Esophagus squamous epithelium (tissue), 5 donors: ENCODE measurements around the gene CFAP299. TPM values are rescaled to one million over a fixed set of nuclear protein-coding genes. Genes with fewer than 3 reads are reported as not detected.

ENCODE experiments used
- DNase-seq: peaks from one replicate; lab custom pipeline; 2025; lab: John Stamatoyannopoulos, UW
- H3K27ac ChIP-seq, 4 donors: fragments of 200-600 bp; sonication (generic); one replicate each; pipeline ENCODE4 v1.5.1; 2016 to 2019; ENCODE audit warnings: mild to moderate bottlenecking in 1 of 4
- H3K27me3 ChIP-seq, 4 donors: fragments of 200-600 bp; sonication (generic); 1 replicate in 3 of 4; 2 replicates in 1 of 4; pipeline versions ENCODE4 v1.5.1 to v1.6.0; 2017 to 2021; ENCODE audit warnings: antibody characterized with exemption in 1 of 4
- H3K36me3 ChIP-seq, 3 donors: fragments of 200-600 bp; sonication (generic); one replicate each; pipeline ENCODE4 v1.5.1; 2016 to 2019
- H3K4me1 ChIP-seq, 3 donors: fragments of 200-600 bp; sonication (generic); one replicate each; pipeline ENCODE4 v1.5.1; 2017 to 2019
- H3K4me3 ChIP-seq, 4 donors: fragments of 200-600 bp; sonication (generic); 1 replicate in 3 of 4; 2 replicates in 1 of 4; pipeline ENCODE4 v1.5.1; 2016 to 2019; ENCODE audit warnings: mild to moderate bottlenecking in 2 of 4, moderate library complexity in 1 of 4
- H3K9me3 ChIP-seq, 3 donors: fragments of 200-600 bp; sonication (generic); one replicate each; pipeline ENCODE4 v1.5.1; 2016 to 2019
- POLR2A ChIP-seq, 4 donors: fragments of 450-650 bp; IDR thresholded peaks; one replicate each; pipeline ENCODE4 v1.6.1; 2017; ENCODE audit warnings: antibody characterized with exemption in 4 of 4, mild to moderate bottlenecking in 4 of 4, moderate library complexity in 3 of 4
- WGBS, 2 donors: methylation state at CpG; one replicate each; pipeline ENCODE4 v1.1.5; 2018; 5-methylcytosine and 5-hydroxymethylcytosine counted together
- intact Hi-C: fragments of 100-400 bp; cut with DNase I; formaldehyde crosslinking; loops from one replicate; pipeline ENCODE4 v1.15.0; 2022
- total RNA-seq, 4 donors: library from RNA; depleted of rRNA; stranded (reverse); fragments of >200 nt; gene quantifications; one replicate each; pipeline ENCODE4 v1.1.0, GENCODE V29; 2016
- TF ChIP-seq, protein P1 (sequence below), 6 experiments: fragments of 450-650 bp in 4 of 6; fragments of 200-600 bp in 2 of 6; sonication (generic) in 2 of 6; IDR thresholded peaks; one replicate each; pipeline ENCODE4 v1.5.1; 2016 to 2019; ENCODE audit warnings: antibody characterized with exemption in 6 of 6, mild to moderate bottlenecking in 4 of 6, moderate library complexity in 4 of 6
- donor health status: DM: yes; HTN: yes; CAD: no.

Gene CFAP299
- total RNA-seq, 4 donors from 2014 or later = not detected

DNA sequence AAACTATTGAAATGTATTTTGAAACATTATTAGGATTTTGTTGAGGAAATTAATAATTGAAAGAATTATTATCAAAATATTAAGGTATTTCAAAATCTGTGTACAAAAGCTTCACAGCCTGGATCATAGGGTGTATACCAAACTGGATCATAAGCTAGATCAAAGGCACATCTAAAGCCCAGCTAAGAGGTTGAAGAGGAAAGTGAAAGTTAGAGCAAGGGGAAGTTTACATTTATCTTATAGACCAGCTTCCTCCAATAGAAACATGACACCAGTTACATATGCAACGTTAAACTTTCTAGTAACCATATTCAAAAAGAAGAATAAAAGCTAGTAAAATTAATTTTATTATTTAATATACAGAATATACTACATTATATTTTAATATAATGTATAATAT is 467.8 kb downstream of the CFAP299 start:
- no peak for TF ChIP-seq POLR2A (IDR thresholded peaks at IDR 0.05)
- TF ChIP-seq, protein P1, sequence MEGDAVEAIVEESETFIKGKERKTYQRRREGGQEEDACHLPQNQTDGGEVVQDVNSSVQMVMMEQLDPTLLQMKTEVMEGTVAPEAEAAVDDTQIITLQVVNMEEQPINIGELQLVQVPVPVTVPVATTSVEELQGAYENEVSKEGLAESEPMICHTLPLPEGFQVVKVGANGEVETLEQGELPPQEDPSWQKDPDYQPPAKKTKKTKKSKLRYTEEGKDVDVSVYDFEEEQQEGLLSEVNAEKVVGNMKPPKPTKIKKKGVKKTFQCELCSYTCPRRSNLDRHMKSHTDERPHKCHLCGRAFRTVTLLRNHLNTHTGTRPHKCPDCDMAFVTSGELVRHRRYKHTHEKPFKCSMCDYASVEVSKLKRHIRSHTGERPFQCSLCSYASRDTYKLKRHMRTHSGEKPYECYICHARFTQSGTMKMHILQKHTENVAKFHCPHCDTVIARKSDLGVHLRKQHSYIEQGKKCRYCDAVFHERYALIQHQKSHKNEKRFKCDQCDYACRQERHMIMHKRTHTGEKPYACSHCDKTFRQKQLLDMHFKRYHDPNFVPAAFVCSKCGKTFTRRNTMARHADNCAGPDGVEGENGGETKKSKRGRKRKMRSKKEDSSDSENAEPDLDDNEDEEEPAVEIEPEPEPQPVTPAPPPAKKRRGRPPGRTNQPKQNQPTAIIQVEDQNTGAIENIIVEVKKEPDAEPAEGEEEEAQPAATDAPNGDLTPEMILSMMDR (IDR thresholded peaks at IDR 0.05) = no peak
- no peak overlapping the region for H3K27ac ChIP-seq
- DNase-seq = no peak
- no peak overlapping the region for H3K4me3 ChIP-seq
- peaks cover 0 to under 1% (median 0%) of the 10 kb centered on the region in 3 donors for H3K9me3 ChIP-seq
- no peaks in the 10 kb centered on the region for H3K36me3 ChIP-seq
- intact Hi-C loops = no loop called here
- no peaks in the 10 kb centered on the region for H3K4me1 ChIP-seq
- 57 to 74% methylated on average over 1 of the region's 1 CpG for WGBS, 2 donors
- H3K27me3 ChIP-seq = no peaks in the 10 kb centered on the region

DNA sequence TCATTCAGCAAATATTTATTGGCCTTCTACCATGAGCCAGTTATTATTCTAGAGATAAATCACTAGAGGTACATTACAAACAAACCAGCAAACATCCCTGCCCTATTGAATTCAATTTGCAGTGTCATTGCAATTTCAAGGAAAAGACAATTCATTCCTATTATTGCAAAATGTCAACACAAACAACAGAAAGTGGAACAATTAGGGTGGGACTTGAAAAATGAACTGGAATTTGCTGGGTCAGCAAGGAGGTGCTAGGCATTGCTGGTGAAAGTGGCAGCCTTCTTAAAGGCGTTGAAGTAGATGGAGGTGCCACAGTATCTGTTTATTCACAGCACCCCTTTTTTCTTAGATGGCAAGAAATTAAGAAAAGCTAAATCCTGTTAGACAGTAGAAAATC is 470.9 kb downstream of the CFAP299 start:
- 68 to 77% methylated on average over 1 of the region's 1 CpG for WGBS, 2 donors
- no peaks in the 10 kb centered on the region for H3K4me1 ChIP-seq
- H3K9me3 ChIP-seq = no peaks in the 10 kb centered on the region
- no peak overlapping the region for H3K27ac ChIP-seq
- no peak for DNase-seq
- no peak overlapping the region for H3K4me3 ChIP-seq
- no peaks in the 10 kb centered on the region for H3K27me3 ChIP-seq
- intact Hi-C loops = no loop called here
- TF ChIP-seq, protein P1 (IDR thresholded peaks at IDR 0.05) = no peak
- TF ChIP-seq POLR2A (IDR thresholded peaks at IDR 0.05) = no peak
- no peaks in the 10 kb centered on the region for H3K36me3 ChIP-seq

DNA sequence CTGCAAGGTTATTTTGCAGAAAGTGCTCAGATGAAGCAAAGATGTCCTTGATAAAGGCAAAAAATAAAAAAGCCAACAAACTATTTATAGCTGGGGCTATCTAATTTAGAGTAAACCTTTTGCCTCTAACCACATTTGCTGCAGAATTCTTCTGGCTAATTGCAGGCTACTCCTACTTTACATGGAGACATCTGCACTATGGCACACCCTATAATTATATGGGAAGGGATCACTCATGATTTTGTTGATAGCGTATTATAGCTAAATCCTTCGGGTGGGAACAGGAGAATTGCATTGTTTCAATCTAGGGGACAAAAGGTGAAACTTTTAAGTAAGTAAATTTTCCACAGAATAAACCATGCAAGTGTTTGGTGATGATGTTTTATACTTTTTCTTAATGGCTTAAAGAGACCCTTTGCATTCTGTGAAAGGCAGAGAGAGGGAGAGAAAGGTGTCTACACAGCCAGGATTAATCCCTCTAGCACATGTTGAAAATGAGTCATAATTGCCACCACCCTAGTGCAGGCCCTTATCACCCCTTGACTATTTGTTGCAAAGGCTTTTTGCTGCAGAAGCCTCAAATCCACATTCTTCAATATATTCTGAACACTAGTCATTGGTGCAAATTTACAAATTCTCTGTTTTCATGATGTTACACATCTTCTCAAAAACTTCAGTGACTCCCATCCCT is 473.7 kb downstream of the CFAP299 start:
- H3K27me3 ChIP-seq = no peaks in the 10 kb centered on the region
- no peaks in the 10 kb centered on the region for H3K9me3 ChIP-seq
- TF ChIP-seq, protein P1 (IDR thresholded peaks at IDR 0.05) = no peak
- no peak for TF ChIP-seq POLR2A (IDR thresholded peaks at IDR 0.05)
- WGBS, 2 donors = 76 to 88% methylated on average over 2 of the region's 2 CpGs
- H3K27ac ChIP-seq = no peak overlapping the region
- no peaks in the 10 kb centered on the region for H3K4me1 ChIP-seq
- H3K36me3 ChIP-seq = no peaks in the 10 kb centered on the region
- intact Hi-C loops = no loop called here
- no peak overlapping the region for H3K4me3 ChIP-seq
- no peak for DNase-seq

DNA sequence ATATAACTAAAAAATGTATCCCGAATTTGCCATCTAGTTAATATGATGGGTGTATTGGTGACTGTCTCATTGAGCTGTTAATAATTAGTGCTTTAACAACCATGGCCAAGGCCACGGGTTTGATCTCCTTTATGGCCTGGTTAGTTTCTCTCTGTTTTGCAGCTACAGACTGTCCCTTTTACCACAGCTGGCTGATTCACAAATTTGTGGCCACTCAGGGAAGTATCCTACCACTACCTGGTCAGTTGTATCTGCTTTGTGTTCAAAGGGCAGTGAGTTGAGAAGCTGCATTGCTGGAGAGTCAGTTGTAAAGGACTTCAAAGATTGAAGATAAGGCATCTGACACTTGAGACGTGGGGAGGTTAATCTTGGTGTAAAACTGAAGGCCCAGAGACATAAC is 475.9 kb downstream of the CFAP299 start:
- Histone ChIP-seq H3K4me1 (no peaks in the 10 kb centered on the region), H3K4me3 (no peak overlapping the region), H3K27me3 (no peaks in the 10 kb centered on the region), H3K9me3 (no peaks in the 10 kb centered on the region), H3K36me3 (no peaks in the 10 kb centered on the region), H3K27ac (no peak overlapping the region)
- 62 to 74% methylated on average over 3 of the region's 3 CpGs for WGBS, 2 donors
- TF ChIP-seq POLR2A (IDR thresholded peaks at IDR 0.05) = no peak
- TF ChIP-seq, protein P1 (IDR thresholded peaks at IDR 0.05) = no peak
- intact Hi-C loops = no loop called here
- DNase-seq = no peak

DNA sequence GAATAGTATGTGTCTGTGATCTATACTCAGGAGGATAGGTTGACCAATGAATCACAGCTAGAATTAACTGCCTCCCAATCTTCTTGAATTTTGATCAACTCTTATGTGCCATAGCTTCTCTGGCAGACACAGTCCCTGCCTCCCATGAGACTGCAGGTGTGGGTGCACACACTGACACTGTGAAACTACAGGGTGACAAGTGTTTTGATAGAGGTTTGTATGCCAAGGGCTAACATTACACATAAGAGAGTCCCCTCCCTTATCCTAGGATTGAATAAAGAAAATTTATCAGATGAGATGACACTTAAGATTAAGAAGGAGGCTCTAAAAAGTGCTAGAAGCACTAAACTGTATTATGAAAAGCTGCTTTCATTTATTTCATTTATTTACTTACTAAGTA is 476.6 kb downstream of the CFAP299 start:
- H3K4me3 ChIP-seq = no peak overlapping the region
- no peak for DNase-seq
- no peaks in the 10 kb centered on the region for H3K36me3 ChIP-seq
- intact Hi-C loops = no loop called here
- TF ChIP-seq POLR2A (IDR thresholded peaks at IDR 0.05) = no peak
- TF ChIP-seq, protein P1 (IDR thresholded peaks at IDR 0.05) = no peak
- no peaks in the 10 kb centered on the region for H3K4me1 ChIP-seq
- H3K27me3 ChIP-seq = no peaks in the 10 kb centered on the region
- no peak overlapping the region for H3K27ac ChIP-seq
- no peaks in the 10 kb centered on the region for H3K9me3 ChIP-seq
